Right lobe of liver (tissue), 6 donors: ENCODE measurements around the gene OR2T34. TPM values are rescaled to one million over a fixed set of nuclear protein-coding genes. Genes with fewer than 3 reads are reported as not detected.

ENCODE experiments used
- ATAC-seq, 4 donors: fragments of 200-7000 bp; cut with Tn5 transposase; one replicate each; pipeline ENCODE4 v1.9.1; 2020; ENCODE audit warnings: mild to moderate bottlenecking in 4 of 4, moderate library complexity in 4 of 4
- DNase-seq, 3 donors: peaks; one replicate each; pipeline ENCODE4 v3.0.0-alpha.2; 2020
- H3K27ac ChIP-seq, 3 donors: fragments of 200-600 bp; one replicate each; pipeline ENCODE4 v1.8.0; 2022
- H3K27me3 ChIP-seq, 2 donors: fragments of 200-600 bp; one replicate each; pipeline ENCODE4 v1.8.0; 2022
- H3K36me3 ChIP-seq, 4 donors: fragments of 200-600 bp; sonication (generic) in 1 of 4; one replicate each; pipeline versions ENCODE4 v1.5.1 to v1.8.0; 2017 to 2022; ENCODE audit warnings: control low read depth in 1 of 4
- H3K4me1 ChIP-seq, 4 donors: fragments of 200-600 bp; sonication (generic) in 1 of 4; one replicate each; pipeline versions ENCODE4 v1.5.1 to v1.8.0; 2017 to 2022; ENCODE audit warnings: control low read depth in 1 of 4
- H3K4me3 ChIP-seq, 3 donors: fragments of 200-600 bp; one replicate each; pipeline ENCODE4 v1.8.0; 2022
- H3K9me3 ChIP-seq, 4 donors: fragments of 200-600 bp; sonication (generic) in 1 of 4; one replicate each; pipeline versions ENCODE4 v1.5.1 to v1.8.0; 2017 to 2022; ENCODE audit warnings: control low read depth in 1 of 4
- CTCF ChIP-seq, 4 donors: fragments of 200-600 bp in 3 of 4; fragments of 450-650 bp in 1 of 4; IDR thresholded peaks; one replicate each; pipeline versions ENCODE4 v1.5.1 to v1.8.0; 2016 to 2022; ENCODE audit warnings: antibody characterized with exemption in 4 of 4, mild to moderate bottlenecking in 2 of 4
- POLR2A ChIP-seq: fragments of 450-650 bp; IDR thresholded peaks from one replicate; pipeline ENCODE4 v1.6.1; 2017; ENCODE audit warnings: antibody characterized with exemption, mild to moderate bottlenecking
- WGBS: methylation state at CpG from one replicate; pipeline ENCODE4 v1.1.6; 2018; ENCODE audit warnings: low coverage, low lambda C conversion rate; ENCODE audit not compliant: insufficient coverage; ENCODE audit errors: missing lambda C conversion rate; 5-methylcytosine and 5-hydroxymethylcytosine counted together
- intact Hi-C, 2 donors: fragments of 100-400 bp; cut with DNase I; formaldehyde crosslinking; loops; one replicate each; pipeline versions ENCODE4 v1.11.2 to v1.14.1; 2022
- total RNA-seq, 6 experiments: library from RNA; depleted of rRNA in 2 of 6; stranded (reverse); fragments of >200 nt in 2 of 6; fragmentation: NEBNext Ultra II Directional in 3 of 6; extraction: Animal tissue kit (Norgen Biotek cat#: 25700) in 3 of 6; gene quantifications; one replicate each; pipeline versions ENCODE4 v1.1.0 to v1.2.4, GENCODE V29; 2016 to 2023
- donor health status: DM: no; HTN: yes; CAD: no.
- donor health status: DM: no; HTN: no; CAD: no.
- donor health status: DM: no; HTN: no; CAD: no.
- donor health status: DM: no; HTN: yes; CAD: no.
- donor health status: DM: no; HTN: yes; CAD: no.

Gene OR2T34
- total RNA-seq, 6 experiments from 2014 or later, result not detected

DNA sequence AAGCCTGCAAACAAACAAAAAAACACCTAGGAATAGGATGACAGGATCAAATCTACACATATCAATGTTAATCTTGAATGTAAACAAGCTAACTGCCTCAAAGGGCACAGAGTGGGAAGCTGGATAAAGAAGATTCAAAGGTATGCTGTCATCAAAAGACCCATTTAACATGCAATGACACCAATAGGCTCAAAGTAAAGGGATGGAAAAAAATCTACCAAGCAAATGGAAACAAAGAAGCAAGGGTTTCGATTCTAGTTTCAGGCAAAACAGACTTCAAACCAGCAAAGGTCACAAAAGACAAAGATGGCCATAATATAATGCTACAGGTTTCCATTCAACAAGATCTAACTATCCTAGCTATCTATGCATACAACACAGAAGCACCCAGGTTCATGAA lies 39.2 kb upstream of the OR2T34 start:
- H3K27me3 ChIP-seq, result no peaks in the 10 kb centered on the region
- H3K4me3 ChIP-seq, result no peak overlapping the region
- H3K9me3 ChIP-seq, result no peaks in the 10 kb centered on the region
- ATAC-seq (no peak), DNase-seq (no peak)
- H3K27ac ChIP-seq, result no peak overlapping the region
- 38% methylated on average over 1 of the region's 1 CpG for WGBS
- no peaks in the 10 kb centered on the region for H3K4me1 ChIP-seq
- TF ChIP-seq CTCF (IDR thresholded peaks at IDR 0.05), result no peak
- no peak for TF ChIP-seq POLR2A
- intact Hi-C loops, result loop anchor here in 1 of 2 donors (10.0 kb wide), 1 partner anchor 61 kb away; no protein-coding TSS in a partner anchor
- H3K36me3 ChIP-seq, result no peaks in the 10 kb centered on the region

GRCh38 chr1:248611883-248612414 lies 37.4 kb upstream of the OR2T34 start:
- intact Hi-C loops, result loop anchor here in 1 of 2 donors (10.0 kb wide), 1 partner anchor 63 kb away; no protein-coding TSS in a partner anchor
- Histone ChIP-seq H3K9me3 (no peaks in the 10 kb centered on the region), H3K27ac (no peak overlapping the region), H3K4me3 (no peak overlapping the region), H3K36me3 (no peaks in the 10 kb centered on the region), H3K27me3 (no peaks in the 10 kb centered on the region), H3K4me1 (no peaks in the 10 kb centered on the region)
- no peak for ATAC-seq
- no peak for TF ChIP-seq CTCF (IDR thresholded peaks at IDR 0.05)
- TF ChIP-seq POLR2A, result no peak
- DNase-seq, result no peak
- 89% methylated on average over 1 of the region's 4 CpGs for WGBS

- ATAC-seq (peak in 1 of 4 donors; percentile 38), DNase-seq (no peak)
- H3K27me3 ChIP-seq, result no peaks in the 10 kb centered on the region
- 29% methylated on average over 3 of the region's 3 CpGs for WGBS
- H3K4me1 ChIP-seq, result no peaks in the 10 kb centered on the region
- TF ChIP-seq CTCF (IDR thresholded peaks at IDR 0.05), result no peak
- TF ChIP-seq POLR2A, result no peak
- no peaks in the 10 kb centered on the region for H3K36me3 ChIP-seq
- no peak overlapping the region for H3K27ac ChIP-seq
- intact Hi-C loops, result loop anchor here in 1 of 2 donors (10.0 kb wide), 1 partner anchor 64 kb away; no protein-coding TSS in a partner anchor
- H3K4me3 ChIP-seq, result no peak overlapping the region
- no peaks in the 10 kb centered on the region for H3K9me3 ChIP-seq
Observed at GRCh38 chr1:248610301-248610700, 35.7 kb upstream of the OR2T34 start.

GRCh38 chr1:248599396-248599795 lies 24.8 kb upstream of the OR2T34 start:
- Histone ChIP-seq H3K36me3 (no peaks in the 10 kb centered on the region), H3K4me3 (no peak overlapping the region), H3K9me3 (no peaks in the 10 kb centered on the region), H3K27ac (no peak overlapping the region), H3K4me1 (no peaks in the 10 kb centered on the region), H3K27me3 (no peaks in the 10 kb centered on the region)
- WGBS, result 50% methylated on average over 8 of the region's 8 CpGs
- no peak for ATAC-seq
- DNase-seq, result no peak
- no peak for TF ChIP-seq POLR2A
- TF ChIP-seq CTCF (IDR thresholded peaks at IDR 0.05), result no peak
- intact Hi-C loops, result no loop called here

DNA sequence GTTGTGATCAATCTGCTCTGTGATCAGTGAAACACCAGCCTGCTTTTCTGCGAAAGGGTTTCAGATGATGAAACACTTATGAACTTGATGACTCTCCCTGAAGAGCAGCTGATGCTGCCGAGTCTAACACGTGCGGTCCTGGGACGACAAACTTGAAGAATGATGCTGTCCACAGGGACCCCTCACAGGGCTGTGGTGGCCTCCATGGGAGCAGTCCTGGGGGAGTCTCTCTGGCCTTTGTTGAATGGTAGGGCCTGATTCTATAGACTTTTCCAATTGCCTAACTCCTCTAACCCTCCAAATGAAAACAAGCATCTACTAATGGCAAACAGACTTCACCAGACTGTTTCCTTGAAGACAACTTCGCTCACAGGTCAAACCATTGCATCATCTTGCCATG lies 23.0 kb upstream of the OR2T34 start, which contains the start of gene OR2T10:
OR2T10 (minus strand) TSS at position 112 of the 400 bp plus-strand sequence. CDS start 3,932 bp downstream, outside the sequence.
- TF ChIP-seq POLR2A (no peak), CTCF (IDR thresholded peaks at IDR 0.05) (no peak)
- Histone ChIP-seq H3K9me3 (no peaks in the 10 kb centered on the region), H3K36me3 (no peaks in the 10 kb centered on the region), H3K27ac (no peak within 1 kb of the TSS), H3K4me1 (no peaks in the 10 kb centered on the region), H3K4me3 (no peak within 1 kb of the TSS), H3K27me3 (no peaks in the 10 kb centered on the region)
- ATAC-seq, result no peak
- WGBS, result 57% methylated on average over 4 of the region's 6 CpGs
- no peak for DNase-seq
- intact Hi-C loops, result no loop called here
